GM18502 (cell line): ENCODE data around the gene MYCBP2.
A peak's percentile ranks its signal among the peaks of the same experiment; 100 is the strongest.
"Not testable (repeated sequence)": the region's sequence is repeated elsewhere in the genome, so short reads cannot be mapped to it uniquely, and the experiment has no call there.

ENCODE experiments used
- ATAC-seq: cut with Tn5 transposase; IDR thresholded peaks from one replicate; pipeline ENCODE4 v1.9.1; 2021; ENCODE audit warnings: mild to moderate bottlenecking; ENCODE audit not compliant: unreplicated experiment, poor library complexity

MYCBP2 gene

DNA sequence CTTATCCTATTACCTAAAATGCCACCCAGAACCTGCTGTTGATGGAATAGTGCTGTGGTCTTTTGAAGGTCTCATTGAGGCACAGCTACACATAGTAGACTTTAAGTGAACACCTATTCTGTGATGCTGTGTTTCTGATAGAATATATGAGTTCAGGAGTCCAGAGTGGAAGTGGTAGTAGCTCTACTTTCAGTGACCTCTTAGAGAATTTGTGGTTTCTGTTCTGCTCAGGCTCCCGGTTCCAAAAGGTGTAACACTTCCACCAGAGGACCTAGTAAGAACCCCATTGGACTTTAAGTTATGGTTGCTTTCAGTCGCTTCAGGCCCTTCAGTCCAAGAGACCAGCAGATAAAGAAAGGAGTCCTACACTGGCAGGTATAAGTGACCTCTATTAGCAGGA is 11.4 kb upstream of the MYCBP2 start:
- ATAC-seq = peak; percentile 37

DNA sequence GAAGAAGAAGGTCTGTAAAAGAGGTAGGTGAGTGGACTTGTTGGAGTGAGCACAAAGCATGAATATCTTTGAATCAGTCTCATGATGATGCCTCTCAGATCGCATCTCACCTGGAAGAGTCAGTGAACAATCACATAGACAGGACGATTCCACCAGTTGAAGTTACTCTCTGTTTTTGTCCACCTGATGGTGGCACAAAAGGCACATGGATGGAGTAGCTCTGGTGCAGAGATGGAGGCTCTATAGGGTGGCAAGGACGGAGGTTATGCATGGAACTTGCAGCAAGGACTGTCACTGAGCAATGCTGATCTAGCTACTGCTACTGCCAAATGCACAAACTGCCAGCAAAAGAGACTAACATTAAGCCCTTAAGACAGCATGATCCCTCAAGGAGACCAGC is 10.3 kb upstream of the MYCBP2 start:
- ATAC-seq = no peak

GRCh38 chr13:77335543-77335942 is 8.6 kb upstream of the MYCBP2 start:
- ATAC-seq = no peak

- no peak for ATAC-seq
These were observed 6.7 kb upstream of the MYCBP2 start for GRCh38 chr13:77333594-77333993.

DNA sequence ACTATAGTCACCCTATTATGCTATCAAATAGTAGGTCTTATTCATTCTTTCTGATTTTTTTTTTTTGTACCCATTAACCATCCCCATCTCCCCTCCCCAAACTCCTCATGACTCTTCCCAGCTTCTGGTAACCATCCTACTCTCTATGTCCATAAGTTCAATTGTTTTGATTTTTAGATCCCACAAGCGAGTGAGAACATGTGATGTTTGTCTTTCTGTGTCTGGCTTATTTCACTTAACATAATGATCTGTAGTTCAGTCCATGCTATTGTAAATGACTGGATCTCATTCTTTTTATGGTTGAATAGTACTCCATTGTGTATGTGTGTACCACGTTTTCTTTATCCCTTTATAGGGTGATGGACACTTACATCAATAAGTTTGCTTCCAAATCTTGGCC is 4.5 kb upstream of the MYCBP2 start:
- ATAC-seq = no peak

DNA sequence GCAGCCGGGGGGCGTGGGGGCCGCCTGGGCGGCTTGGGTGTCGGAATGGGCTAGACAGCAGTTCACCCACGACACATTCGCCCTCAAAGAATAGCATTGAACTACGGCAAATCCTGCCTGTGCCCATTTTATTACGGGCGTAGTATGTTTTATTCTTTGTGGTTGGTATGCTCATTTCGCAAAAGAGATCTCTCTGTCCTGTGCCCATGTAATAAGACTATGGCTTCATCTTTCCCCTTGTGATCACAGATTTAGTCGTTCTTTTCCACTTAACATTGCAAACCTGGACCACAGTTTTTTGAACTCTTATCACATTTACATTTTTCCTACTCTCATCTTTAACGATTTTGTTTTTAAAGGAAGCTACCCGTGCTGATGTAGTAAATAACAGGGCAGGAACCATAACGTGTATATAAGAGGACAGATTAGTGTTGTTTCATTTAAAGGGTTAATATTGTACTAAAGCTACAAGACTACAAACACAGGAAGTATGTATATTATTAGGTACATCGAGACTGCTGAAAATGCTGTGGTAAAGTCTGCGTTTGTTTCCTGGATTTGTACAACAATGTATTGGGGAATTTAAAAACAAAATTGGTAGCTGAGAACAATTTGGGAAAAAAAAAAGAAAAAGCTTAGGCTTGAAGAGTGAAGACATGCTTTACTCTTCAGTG is 3.2 kb upstream of the MYCBP2 start:
- ATAC-seq = peak; percentile 0

- peak; percentile 60 for ATAC-seq
These were observed 2.4 kb upstream of the MYCBP2 start for GRCh38 chr13:77329133-77329910.

DNA sequence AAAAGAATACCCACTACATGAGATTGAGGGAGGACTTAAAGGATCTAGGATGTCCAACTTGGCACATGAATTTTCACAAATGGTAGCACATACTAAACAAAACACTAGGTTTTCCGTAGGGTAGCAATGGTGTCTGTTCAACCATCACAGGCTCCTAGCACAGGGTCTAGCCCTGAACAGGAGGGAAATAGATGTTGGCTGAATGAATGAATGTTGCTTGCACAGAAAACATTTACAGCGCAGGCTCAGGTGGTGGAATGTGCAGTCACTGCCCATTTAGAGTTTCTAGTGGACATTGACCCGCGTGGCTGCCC is 1.9 kb upstream of the MYCBP2 start:
- peak; percentile 10 for ATAC-seq

- no peak for ATAC-seq
These were observed 1.4 kb downstream of the MYCBP2 start for GRCh38 chr13:77325371-77325980.

- no peak for ATAC-seq
These were observed 3.0 kb downstream of the MYCBP2 start for GRCh38 chr13:77323858-77324257.

- no peak for ATAC-seq
These were observed 7.4 kb downstream of the MYCBP2 start for GRCh38 chr13:77319536-77319935.

- no peak for ATAC-seq
These were observed 8.2 kb downstream of the MYCBP2 start for GRCh38 chr13:77318741-77319140.

DNA sequence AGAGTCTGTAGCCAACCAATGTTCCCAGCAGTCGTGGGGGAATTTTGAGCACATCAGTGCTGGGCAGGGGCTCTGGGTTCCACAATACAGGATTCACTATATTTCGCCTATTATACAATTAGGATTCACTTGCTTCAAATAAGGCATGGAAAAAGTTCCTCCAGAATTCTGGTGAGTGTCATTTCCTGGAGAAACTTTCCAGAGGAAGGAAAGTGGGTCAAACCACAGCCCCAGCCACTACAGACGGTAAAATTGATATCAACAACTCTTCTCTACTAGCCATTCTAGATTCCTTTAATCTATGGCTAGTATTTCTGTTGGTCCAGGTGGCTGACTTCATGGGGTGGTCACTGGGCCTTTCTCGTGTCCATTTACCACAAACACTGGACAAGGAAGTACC is 10.5 kb downstream of the MYCBP2 start:
- no peak for ATAC-seq

GRCh38 chr13:77315509-77315908 is 11.4 kb downstream of the MYCBP2 start:
- ATAC-seq = not testable (repeated sequence)

GRCh38 chr13:77313923-77314322 is 13.0 kb downstream of the MYCBP2 start:
- no peak for ATAC-seq

- ATAC-seq = no peak
These were observed 14.6 kb downstream of the MYCBP2 start for GRCh38 chr13:77312311-77312710.

DNA sequence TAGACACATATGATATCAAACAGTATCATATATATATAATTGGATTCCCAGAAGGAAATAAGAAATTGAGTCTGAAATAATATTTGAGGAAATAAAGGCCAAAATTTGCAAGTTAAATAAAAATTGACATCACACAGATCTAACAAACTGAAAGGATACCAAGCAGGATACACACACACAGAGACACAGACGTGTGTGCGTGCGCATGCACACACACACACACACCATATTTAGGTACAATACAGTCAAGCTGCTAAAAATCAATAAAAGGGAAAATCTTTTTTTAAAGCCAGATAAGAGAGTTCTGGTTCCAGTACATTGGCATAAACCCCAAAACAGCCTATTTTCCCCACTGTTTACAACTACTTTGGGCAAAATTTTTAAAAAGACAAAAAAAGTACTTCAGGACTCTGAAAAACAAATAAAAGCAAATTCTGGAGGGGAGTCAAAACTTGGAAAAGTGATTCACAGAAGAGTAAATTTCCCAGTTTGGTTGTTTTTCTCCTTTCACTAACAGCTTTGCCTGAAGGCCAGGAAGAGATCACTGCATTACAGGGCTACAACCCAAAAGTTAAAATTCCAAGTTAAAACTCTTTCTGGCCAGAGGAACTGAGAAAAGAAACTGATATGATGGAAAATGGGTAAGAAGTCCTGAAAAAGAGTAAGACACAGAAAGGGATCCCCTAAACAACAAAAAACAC is 16.2 kb downstream of the MYCBP2 start:
- no peak for ATAC-seq

- ATAC-seq = no peak
These were observed 16.7 kb downstream of the MYCBP2 start for GRCh38 chr13:77310161-77310560.

DNA sequence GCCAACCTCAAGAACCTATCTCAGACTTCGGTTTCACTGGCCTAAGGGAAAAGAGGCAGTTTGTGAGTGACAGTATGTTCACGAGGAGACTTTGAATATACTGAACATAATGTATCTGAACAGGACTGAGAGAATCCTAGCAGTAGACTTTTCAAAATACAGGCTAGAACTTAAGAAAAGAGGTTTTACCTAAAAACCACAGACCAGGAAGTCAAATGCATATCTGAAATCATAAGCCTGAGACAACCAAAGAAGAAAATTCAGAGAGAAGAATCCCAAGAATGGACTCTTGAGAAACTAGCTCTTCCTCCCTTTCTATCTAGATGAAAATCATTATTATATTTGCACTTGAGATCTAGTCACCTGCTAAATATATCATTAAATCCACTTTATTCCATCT is 17.6 kb downstream of the MYCBP2 start:
- ATAC-seq = no peak

DNA sequence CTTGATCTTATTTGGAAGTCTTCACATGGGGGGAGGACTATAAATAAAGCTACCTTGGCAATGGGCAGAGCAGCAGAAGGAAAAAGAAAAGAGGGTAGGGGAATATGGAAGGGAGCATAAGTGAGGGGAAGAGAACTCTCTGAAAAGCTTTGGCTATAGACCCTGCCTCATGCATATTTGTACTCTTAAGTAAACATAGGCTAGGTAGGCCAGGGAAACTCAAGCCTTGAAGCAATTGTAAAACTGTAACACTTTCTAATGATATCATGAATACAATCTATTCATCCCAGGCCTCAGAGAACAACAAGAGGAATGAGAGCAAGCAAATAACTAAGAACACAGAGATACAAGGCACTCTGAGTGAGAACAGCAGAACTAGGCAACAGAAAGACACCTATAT is 20.4 kb downstream of the MYCBP2 start:
- ATAC-seq = no peak

GRCh38 chr13:77305266-77305665 is 21.6 kb downstream of the MYCBP2 start:
- no peak for ATAC-seq
